ENCODE results near the gene ARFIP1.

- TF ChIP-seq, protein P1, sequence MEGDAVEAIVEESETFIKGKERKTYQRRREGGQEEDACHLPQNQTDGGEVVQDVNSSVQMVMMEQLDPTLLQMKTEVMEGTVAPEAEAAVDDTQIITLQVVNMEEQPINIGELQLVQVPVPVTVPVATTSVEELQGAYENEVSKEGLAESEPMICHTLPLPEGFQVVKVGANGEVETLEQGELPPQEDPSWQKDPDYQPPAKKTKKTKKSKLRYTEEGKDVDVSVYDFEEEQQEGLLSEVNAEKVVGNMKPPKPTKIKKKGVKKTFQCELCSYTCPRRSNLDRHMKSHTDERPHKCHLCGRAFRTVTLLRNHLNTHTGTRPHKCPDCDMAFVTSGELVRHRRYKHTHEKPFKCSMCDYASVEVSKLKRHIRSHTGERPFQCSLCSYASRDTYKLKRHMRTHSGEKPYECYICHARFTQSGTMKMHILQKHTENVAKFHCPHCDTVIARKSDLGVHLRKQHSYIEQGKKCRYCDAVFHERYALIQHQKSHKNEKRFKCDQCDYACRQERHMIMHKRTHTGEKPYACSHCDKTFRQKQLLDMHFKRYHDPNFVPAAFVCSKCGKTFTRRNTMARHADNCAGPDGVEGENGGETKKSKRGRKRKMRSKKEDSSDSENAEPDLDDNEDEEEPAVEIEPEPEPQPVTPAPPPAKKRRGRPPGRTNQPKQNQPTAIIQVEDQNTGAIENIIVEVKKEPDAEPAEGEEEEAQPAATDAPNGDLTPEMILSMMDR (IDR thresholded peaks at IDR 0.05) = no peak
- TF ChIP-seq ZFX (IDR thresholded peaks at IDR 0.05; ENCODE audit: borderline replicate concordance) = no peak
Measured at GRCh38 chr4:152860046-152860445, 80.3 kb downstream of the ARFIP1 start.
